ENCODE data around the gene SERPINA12.

DNA sequence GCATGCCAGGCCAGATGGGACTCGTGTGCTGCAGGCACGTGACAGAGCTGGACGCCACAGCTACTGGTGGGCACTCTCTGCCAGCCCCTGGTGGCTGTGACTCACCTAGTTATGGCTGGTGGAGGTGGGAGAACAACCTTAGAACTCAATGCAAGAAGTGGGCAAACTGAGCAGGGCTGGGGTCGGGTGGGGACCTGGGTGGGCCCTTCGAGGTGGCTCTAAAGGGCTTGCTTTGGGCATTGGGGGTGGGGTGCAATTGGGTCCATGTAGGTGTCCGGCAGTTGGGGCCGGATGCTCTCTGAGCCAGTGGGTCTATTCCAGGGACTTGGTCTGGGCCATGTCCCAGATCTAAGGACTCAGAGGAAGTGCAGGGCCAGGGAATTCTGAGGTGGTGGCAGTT lies 5.1 kb upstream of the SERPINA12 start:
- TF ChIP-seq CTCF (IDR thresholded peaks at IDR 0.05) (no peak), EP300 (IDR thresholded peaks at IDR 0.05) (no peak)
